Measurements from ENCODE around the gene LRIG1.
A peak's percentile ranks its signal among the peaks of the same experiment; 100 is the strongest.

Gene LRIG1

DNA sequence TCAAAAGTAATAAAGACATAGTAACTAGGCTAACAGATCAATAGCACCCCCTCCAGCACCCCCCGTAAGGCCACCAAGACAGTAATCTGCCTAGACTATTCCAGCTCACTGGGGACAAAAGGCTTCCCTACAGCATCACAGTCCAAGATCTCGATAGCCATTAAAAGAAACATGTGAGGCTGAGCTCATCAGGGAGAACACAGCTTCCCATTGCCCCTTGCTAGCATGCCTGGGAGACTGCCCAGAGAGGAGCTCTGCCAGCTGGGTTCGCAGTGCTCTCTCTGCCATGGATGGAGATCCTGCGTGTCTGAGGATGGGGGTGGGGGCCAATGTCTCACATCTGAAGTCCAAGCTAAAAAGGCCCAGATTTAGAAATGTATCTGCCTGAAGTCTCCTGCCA lies 17.8 kb downstream of the LRIG1 start:
- no peak overlapping the region for H3K4me3 ChIP-seq (ENCODE audit: low read depth, low read length)
- TF ChIP-seq, protein P1, sequence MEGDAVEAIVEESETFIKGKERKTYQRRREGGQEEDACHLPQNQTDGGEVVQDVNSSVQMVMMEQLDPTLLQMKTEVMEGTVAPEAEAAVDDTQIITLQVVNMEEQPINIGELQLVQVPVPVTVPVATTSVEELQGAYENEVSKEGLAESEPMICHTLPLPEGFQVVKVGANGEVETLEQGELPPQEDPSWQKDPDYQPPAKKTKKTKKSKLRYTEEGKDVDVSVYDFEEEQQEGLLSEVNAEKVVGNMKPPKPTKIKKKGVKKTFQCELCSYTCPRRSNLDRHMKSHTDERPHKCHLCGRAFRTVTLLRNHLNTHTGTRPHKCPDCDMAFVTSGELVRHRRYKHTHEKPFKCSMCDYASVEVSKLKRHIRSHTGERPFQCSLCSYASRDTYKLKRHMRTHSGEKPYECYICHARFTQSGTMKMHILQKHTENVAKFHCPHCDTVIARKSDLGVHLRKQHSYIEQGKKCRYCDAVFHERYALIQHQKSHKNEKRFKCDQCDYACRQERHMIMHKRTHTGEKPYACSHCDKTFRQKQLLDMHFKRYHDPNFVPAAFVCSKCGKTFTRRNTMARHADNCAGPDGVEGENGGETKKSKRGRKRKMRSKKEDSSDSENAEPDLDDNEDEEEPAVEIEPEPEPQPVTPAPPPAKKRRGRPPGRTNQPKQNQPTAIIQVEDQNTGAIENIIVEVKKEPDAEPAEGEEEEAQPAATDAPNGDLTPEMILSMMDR (IDR thresholded peaks at IDR 0.05; ENCODE audit: low read depth, low read length): no peak

DNA sequence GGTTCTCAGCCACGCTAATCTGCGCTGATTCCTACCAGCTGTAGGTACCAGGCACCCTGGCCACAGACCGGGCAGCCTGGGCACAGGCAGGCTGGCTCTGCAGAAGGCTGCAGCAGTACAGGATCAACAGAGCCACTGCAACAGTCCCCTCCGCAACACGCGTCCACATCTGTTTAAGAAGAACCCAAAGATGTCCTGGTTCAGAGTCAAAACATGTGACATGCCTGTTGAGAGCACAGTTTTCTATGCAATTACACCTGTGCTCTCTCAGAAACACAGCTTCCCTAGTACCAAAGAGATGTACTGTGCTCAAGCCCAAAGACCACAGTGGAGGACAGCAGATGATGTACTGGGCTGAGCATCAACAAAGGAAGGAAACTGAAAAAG lies 18.8 kb downstream of the LRIG1 start:
- peak overlapping the region; percentile 7 for H3K4me3 ChIP-seq (ENCODE audit: low read depth, low read length)
- TF ChIP-seq, protein P1 (IDR thresholded peaks at IDR 0.05; ENCODE audit: low read depth, low read length): no peak

DNA sequence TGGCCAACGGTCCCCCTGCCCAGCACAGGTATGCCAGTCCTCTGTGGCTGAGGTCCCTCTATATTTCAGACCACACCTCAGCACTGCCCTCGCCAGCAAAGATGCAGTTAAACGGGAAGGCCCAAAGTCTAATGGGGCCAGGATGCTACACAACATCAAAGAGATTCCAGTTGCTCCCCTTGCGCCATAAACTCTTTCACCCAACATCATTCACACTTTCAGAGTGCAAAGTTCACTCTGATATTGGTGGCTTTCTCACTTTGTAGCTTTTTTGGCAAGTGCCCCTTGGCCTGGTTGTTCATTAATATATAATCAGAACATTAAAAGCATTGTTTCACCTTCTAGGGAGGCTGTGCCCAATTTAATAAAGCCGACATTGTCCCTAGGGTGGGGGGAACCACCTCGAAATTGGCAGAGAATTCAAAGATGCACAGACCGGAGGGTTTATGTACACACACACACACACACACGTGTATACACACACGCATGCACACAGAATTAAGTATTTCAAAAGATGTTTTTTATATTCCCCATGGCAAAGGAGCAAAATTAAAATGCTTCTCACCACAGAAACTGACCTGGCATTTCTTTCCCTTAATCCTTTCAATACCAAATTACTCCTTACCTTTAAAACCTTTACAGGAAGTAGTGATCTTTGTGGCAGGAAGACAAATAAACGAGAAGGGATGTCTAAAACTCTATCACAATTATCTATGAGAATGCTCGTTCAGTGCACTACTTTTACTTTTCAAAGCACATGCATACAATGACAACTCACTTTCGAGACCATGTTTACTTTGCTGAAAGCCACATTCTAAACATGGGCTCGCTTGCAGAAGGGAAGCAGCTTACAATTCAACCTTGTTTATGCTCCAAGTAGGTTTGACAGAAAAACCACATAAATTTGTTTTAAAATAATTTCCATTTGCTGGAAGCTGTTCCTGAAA lies 19.5 kb downstream of the LRIG1 start:
- H3K4me3 ChIP-seq (ENCODE audit: low read depth, low read length): peak overlapping the region; percentile 15; the same call in 1 of the 2 replicates

DNA sequence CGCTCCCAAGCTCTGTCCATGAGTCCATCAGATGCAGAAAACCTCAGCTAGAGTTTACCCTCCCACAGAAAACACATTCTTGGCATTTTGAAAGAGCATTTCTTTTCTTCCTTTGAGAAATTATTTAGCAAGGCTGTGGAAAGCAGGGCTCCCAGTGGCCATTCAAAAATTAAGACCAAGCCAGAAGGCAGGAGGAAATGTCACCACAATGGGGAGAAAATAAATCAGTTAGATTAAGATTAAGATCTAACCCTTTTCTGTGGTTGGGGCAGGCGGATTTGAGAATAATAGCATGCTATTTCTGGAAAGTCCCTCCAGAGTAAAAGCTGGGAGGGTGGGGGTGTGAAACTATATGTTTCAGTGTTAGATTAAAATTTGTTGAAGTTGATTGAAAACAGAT lies 20.2 kb downstream of the LRIG1 start:
- no peak overlapping the region for H3K4me3 ChIP-seq (ENCODE audit: low read depth, low read length)
- TF ChIP-seq, protein P1 (IDR thresholded peaks at IDR 0.05; ENCODE audit: low read depth, low read length): no peak

More for the DNA sequence above, 19.5 kb downstream of the LRIG1 start:
- TF ChIP-seq, protein P1 (IDR thresholded peaks at IDR 0.05; ENCODE audit: low read depth, low read length): no peak

DNA sequence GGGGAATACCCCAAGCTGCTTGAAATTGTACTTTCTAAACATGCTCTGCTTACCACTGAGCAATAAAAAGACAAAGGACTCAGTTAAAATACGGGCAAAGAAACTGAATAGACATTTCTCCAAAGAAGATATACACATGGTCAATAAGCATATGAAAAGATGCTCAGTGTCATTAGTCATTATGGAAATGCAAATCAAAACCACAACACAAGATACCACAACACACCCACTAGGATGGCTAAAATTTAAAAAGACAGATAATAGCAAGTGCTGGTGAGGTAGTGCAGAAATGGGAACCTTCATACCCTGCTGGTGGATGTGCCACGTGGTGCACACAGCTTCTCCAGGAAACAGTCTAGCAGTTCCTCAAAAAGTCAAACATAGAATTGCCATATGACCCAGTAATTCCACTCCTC lies 21.3 kb downstream of the LRIG1 start:
- TF ChIP-seq, protein P1 (IDR thresholded peaks at IDR 0.05; ENCODE audit: low read depth, low read length): no peak
- H3K4me3 ChIP-seq (ENCODE audit: low read depth, low read length): no peak overlapping the region

DNA sequence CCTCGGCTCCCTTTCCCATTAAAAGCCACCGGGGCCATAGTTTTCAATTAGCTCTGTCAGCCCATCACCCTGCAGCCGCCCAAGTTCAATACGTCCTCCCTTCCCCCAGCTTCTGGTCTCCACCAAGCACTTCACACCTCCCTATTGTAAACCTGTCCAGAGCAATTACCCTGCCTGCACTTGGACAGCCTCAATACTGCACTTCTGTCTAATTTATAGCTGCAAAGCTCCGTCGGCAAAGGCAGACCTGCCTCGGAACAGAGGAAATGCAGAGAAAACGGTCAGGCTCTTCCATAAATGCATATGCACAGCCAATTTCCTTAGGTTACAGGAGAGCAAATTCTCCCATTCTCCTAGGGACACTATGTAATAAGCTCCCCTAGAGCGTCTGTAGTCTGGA lies 21.9 kb downstream of the LRIG1 start:
- H3K4me3 ChIP-seq (ENCODE audit: low read depth, low read length): no peak overlapping the region
- TF ChIP-seq, protein P1 (IDR thresholded peaks at IDR 0.05; ENCODE audit: low read depth, low read length): no peak

DNA sequence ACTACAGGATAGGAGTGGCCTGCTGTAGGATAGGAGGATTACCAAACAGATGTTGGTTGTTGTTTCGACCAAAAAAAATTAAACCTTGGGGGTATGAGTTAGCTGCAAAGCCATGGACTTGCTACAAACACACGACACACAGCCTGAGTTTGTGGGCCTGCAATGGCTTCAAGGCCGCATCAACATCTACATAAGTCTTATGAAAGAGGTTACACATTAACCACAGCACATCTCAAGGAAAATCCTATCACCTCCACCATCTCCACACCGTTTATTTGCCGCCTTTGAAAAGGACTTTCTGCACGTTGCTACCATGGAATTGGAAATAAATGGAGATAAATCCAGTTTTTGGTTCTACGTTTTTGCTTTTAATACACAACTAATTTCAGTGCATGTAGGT lies 23.0 kb downstream of the LRIG1 start:
- no peak overlapping the region for H3K4me3 ChIP-seq (ENCODE audit: low read depth, low read length)
- TF ChIP-seq, protein P1 (IDR thresholded peaks at IDR 0.05; ENCODE audit: low read depth, low read length): no peak

Data from WI38 (cell line).